Inflammatory macrophage treated with lipopolysaccharide for 4 hours (primary cell): ENCODE measurements around the gene UGT2B28.
"Not testable (repeated sequence)": the region's sequence is repeated elsewhere in the genome, so short reads cannot be mapped to it uniquely, and the experiment has no call there.

Experiments
- DNase-seq: peaks from one replicate; pipeline ENCODE4 v3.0.0-alpha.2; 2020

The UGT2B28 gene

GRCh38 chr4:69343558-69344420, 63.5 kb downstream of the UGT2B28 start:
- not testable (repeated sequence) for DNase-seq
